OCI-LY7 (cell line): ENCODE results near the gene RBMS1. TPM values are rescaled to one million over a fixed set of nuclear protein-coding genes. Genes with fewer than 3 reads are reported as not detected.

Source experiments
- BruUV-seq: library from RNA; stranded (reverse); fragments of 400-500 nt; replicated peaks from 2 replicates; lab custom pipeline; 2021; lab: Mats Ljungman, UMichigan
- CTCF ChIA-PET: fragments of 300-600 bp; sonication (Branson Sonifier 250); formaldehyde crosslinking; loops from one replicate; lab custom pipeline; 2022; ENCODE audit warnings: antibody characterized with exemption; ENCODE audit not compliant: unreplicated experiment; lab: Charles Lee
- POLR2A ChIA-PET: fragments of 300-600 bp; sonication (Branson Sonifier 250); formaldehyde crosslinking; loops from one replicate; lab custom pipeline; 2022; ENCODE audit warnings: antibody characterized with exemption; lab: Charles Lee
- DNase-seq: peaks from one replicate; pipeline ENCODE4 v3.0.0-alpha.2; 2015; ENCODE audit warnings: low spot score
- H2AFZ ChIP-seq: fragments of 200-600 bp; sonication (generic), shearing (Covaris generic); 2 replicates; pipeline ENCODE4 v1.6.1; 2014; ENCODE audit warnings: mild to moderate bottlenecking, antibody characterized with exemption, low read length, moderate library complexity
- H3K27ac ChIP-seq: fragments of 200-600 bp; sonication (generic); 2 replicates; pipeline ENCODE4 v1.5.1; 2014; ENCODE audit warnings: mixed run types, low read depth, mild to moderate bottlenecking, moderate library complexity, low read length, inconsistent platforms; ENCODE audit not compliant: poor library complexity, severe bottlenecking
- H3K36me3 ChIP-seq: fragments of 200-600 bp; sonication (generic); 2 replicates; pipeline ENCODE4 v1.6.1; 2014; ENCODE audit warnings: mild to moderate bottlenecking, antibody characterized with exemption, low read length, moderate library complexity, mixed read lengths; ENCODE audit not compliant: insufficient read depth
- H3K4me1 ChIP-seq: fragments of 200-600 bp; sonication (generic); 2 replicates; pipeline ENCODE4 v1.5.1; 2014; ENCODE audit warnings: mild to moderate bottlenecking, low read length; ENCODE audit not compliant: insufficient read depth, poor library complexity, severe bottlenecking
- H3K4me2 ChIP-seq: fragments of 200-600 bp; sonication (generic); 2 replicates; pipeline ENCODE4 v1.6.1; 2014; ENCODE audit warnings: mild to moderate bottlenecking, low read length
- H3K4me3 ChIP-seq: fragments of 200-600 bp; sonication (generic); 2 replicates; pipeline ENCODE4 v1.5.1; 2014; ENCODE audit warnings: mild to moderate bottlenecking, low read depth, low read length; ENCODE audit not compliant: poor library complexity, severe bottlenecking
- H3K79me2 ChIP-seq: fragments of 200-600 bp; sonication (generic); 2 replicates; pipeline ENCODE4 v1.6.1; 2016; ENCODE audit warnings: low read depth, mild to moderate bottlenecking, low read length, moderate library complexity, mixed read lengths; ENCODE audit not compliant: insufficient read depth
- H3K9me2 ChIP-seq: fragments of 200-600 bp; sonication (generic); 2 replicates; pipeline ENCODE4 v1.6.1; 2016; ENCODE audit warnings: mild to moderate bottlenecking, low read length, mixed read lengths; ENCODE audit not compliant: insufficient read depth
- H3K9me3 ChIP-seq: fragments of 200-600 bp; sonication (generic); 2 replicates; pipeline ENCODE4 v1.6.1; 2014; ENCODE audit warnings: mild to moderate bottlenecking, mixed run types, low read length, mixed read lengths
- H4K20me1 ChIP-seq: fragments of 200-600 bp; sonication (generic); 2 replicates; pipeline ENCODE4 v1.6.1; 2014; ENCODE audit warnings: mild to moderate bottlenecking, antibody characterized with exemption, low read length, moderate library complexity, mixed read lengths; ENCODE audit not compliant: insufficient read depth
- EZH2phosphoT487 ChIP-seq: fragments of 200-600 bp; sonication (generic); IDR thresholded peaks from 2 replicates; pipeline ENCODE4 v1.6.1; 2018; ENCODE audit warnings: low read depth, borderline replicate concordance, mild to moderate bottlenecking, mixed run types, antibody characterized with exemption, low read length, moderate library complexity, mixed read lengths
- intact Hi-C: fragments of 100-400 bp; cut with micrococcal nuclease; formaldehyde crosslinking; loops from one replicate; pipeline ENCODE4 v1.10.0; 2022; ENCODE audit not compliant: unreplicated experiment
- total RNA-seq, 2 experiments: library from RNA; depleted of rRNA in 1 of 2; stranded (reverse); fragments of >200 nt in 1 of 2; shearing (Covaris generic) in 1 of 2; gene quantifications; 2 replicates each; pipeline ENCODE4 v1.2.3, GENCODE V29; 2014 to 2022
- TF ChIP-seq, protein P1 (sequence below): fragments of 200-600 bp; sonication (generic); conservative IDR thresholded peaks from 2 replicates; pipeline ENCODE4 v1.5.1; 2014; ENCODE audit warnings: mild to moderate bottlenecking, antibody characterized with exemption, low read length, moderate library complexity, mixed read lengths

The RBMS1 gene
- total RNA-seq, 2 experiments from 2014 or later, result 29.5 to 35.7 TPM

DNA sequence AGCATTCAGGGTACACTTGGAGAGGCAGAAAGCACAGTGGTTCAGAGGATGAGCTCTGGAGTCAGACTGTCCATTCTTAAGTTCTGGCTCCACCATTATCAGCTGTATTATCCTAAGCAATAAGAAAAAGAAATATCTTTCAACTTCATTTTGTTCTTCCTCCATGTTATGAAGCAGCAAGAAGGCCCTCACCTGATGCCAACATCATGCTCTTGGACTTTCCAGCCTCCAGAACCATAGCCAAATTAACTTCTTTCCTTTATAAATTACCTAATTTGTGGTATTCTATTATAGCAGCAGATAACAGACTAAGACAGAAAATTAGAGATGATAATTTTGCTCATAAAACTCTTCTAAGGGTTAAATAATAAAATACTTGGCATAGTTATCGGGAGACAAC lies 137.1 kb downstream of the RBMS1 start:
- no peak overlapping the region for H3K4me2 ChIP-seq
- H3K9me2 ChIP-seq, result no peaks in the 10 kb centered on the region
- intact Hi-C loops, result no loop called here
- no TSS peak for BruUV-seq
- H3K4me3 ChIP-seq, result no peak overlapping the region
- H3K36me3 ChIP-seq, result no peaks in the 10 kb centered on the region
- DNase-seq, result no peak
- no peaks in the 10 kb centered on the region for H3K4me1 ChIP-seq
- CTCF ChIA-PET, result no interaction called here
- H4K20me1 ChIP-seq, result no peaks in the 10 kb centered on the region
- no peaks in the 10 kb centered on the region for H3K79me2 ChIP-seq
- TF ChIP-seq, protein P1, sequence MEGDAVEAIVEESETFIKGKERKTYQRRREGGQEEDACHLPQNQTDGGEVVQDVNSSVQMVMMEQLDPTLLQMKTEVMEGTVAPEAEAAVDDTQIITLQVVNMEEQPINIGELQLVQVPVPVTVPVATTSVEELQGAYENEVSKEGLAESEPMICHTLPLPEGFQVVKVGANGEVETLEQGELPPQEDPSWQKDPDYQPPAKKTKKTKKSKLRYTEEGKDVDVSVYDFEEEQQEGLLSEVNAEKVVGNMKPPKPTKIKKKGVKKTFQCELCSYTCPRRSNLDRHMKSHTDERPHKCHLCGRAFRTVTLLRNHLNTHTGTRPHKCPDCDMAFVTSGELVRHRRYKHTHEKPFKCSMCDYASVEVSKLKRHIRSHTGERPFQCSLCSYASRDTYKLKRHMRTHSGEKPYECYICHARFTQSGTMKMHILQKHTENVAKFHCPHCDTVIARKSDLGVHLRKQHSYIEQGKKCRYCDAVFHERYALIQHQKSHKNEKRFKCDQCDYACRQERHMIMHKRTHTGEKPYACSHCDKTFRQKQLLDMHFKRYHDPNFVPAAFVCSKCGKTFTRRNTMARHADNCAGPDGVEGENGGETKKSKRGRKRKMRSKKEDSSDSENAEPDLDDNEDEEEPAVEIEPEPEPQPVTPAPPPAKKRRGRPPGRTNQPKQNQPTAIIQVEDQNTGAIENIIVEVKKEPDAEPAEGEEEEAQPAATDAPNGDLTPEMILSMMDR, result no peak
- no peak for TF ChIP-seq EZH2phosphoT487
- no peak overlapping the region for H3K27ac ChIP-seq
- no peaks in the 10 kb centered on the region for H3K9me3 ChIP-seq
- POLR2A ChIA-PET, result no interaction called here
- no peak overlapping the region for H2AFZ ChIP-seq

DNA sequence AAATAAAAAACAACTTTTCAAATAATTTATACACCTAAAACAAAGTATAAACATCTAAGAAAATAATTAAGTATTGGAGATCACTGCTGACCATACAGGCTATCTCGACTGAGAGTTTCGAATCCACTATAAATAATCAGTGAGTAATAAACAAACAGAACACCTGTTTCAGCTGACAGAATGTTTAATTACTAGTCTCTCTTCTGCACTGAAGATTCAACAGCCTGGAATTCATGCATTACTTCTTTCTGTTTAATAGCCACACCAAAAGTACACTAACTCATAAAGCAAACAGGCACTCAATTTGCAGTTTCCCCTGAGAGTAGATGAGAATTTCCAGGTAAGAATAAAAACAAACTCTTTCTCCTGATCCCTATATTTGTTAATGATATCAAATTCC lies 138.5 kb downstream of the RBMS1 start:
- BruUV-seq, result no TSS peak
- CTCF ChIA-PET, result no interaction called here
- Histone ChIP-seq H3K79me2 (no peaks in the 10 kb centered on the region), H3K4me2 (no peak overlapping the region), H3K4me3 (no peak overlapping the region), H3K27ac (no peak overlapping the region), H3K9me3 (no peaks in the 10 kb centered on the region), H3K36me3 (no peaks in the 10 kb centered on the region), H4K20me1 (no peaks in the 10 kb centered on the region), H2AFZ (no peak overlapping the region), H3K9me2 (no peaks in the 10 kb centered on the region), H3K4me1 (no peaks in the 10 kb centered on the region)
- DNase-seq, result no peak
- TF ChIP-seq, protein P1, result no peak
- intact Hi-C loops, result no loop called here
- POLR2A ChIA-PET, result no interaction called here

DNA sequence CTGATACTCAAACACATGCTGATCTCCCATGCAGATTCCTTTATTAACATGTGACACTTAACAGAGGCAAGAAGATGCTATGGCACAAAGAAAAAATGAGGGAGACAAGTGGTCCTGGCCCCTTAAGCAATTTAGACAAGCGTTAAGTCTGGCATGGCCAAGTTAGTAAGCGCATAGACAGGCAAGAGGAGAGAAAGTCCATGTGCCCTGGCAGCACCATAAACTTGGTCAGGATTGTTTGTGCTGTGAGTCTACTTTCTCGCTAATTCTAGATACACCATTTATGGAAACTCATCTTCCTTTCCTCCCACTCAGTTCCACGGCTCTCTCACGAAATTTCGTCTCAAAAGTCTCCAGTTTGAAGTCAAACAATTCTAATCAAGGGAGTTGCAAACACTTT lies 138.9 kb downstream of the RBMS1 start:
- ChIA-PET POLR2A (interaction anchor here (0.8 to 1.4 kb wide), 2 partner anchors 13 to 36 kb away, joined by 3 to 4 read pairs; no protein-coding TSS in a partner anchor), CTCF (no interaction called here)
- Histone ChIP-seq H3K9me3 (no peaks in the 10 kb centered on the region), H3K4me1 (no peaks in the 10 kb centered on the region), H3K9me2 (no peaks in the 10 kb centered on the region), H4K20me1 (no peaks in the 10 kb centered on the region), H3K79me2 (no peaks in the 10 kb centered on the region), H3K4me2 (no peak overlapping the region), H3K4me3 (no peak overlapping the region), H3K27ac (no peak overlapping the region), H3K36me3 (no peaks in the 10 kb centered on the region), H2AFZ (no peak overlapping the region)
- TF ChIP-seq, protein P1, result no peak
- TF ChIP-seq EZH2phosphoT487, result no peak
- no peak for DNase-seq
- intact Hi-C loops, result no loop called here
- no TSS peak for BruUV-seq
